GM20431 (cell line): ENCODE results near the gene TMEM242.
"Not testable (repeated sequence)": the region's sequence is repeated elsewhere in the genome, so short reads cannot be mapped to it uniquely, and the experiment has no call there.

Source experiments
- in situ Hi-C: fragments of 300-500 bp; cut with MseI, MboI; formaldehyde crosslinking; loops from one replicate; pipeline ENCODE4 v1.15.0; 2020; ENCODE audit warnings: low sequenced_read_pairs; ENCODE audit not compliant: unreplicated experiment

Gene TMEM242

GRCh38 chr6:157323255-157323965 is at the start of gene TMEM242:
TSS of gene TMEM242 (minus strand) at chr6:157323519. CDS start at chr6:157323499, 20 bp downstream.
- in situ Hi-C loops, result no loop called here

- in situ Hi-C loops, result no loop called here
These were observed 49.4 kb upstream of the TMEM242 start for GRCh38 chr6:157372501-157373280.

- in situ Hi-C loops, result no loop called here
These were observed 47.4 kb upstream of the TMEM242 start for GRCh38 chr6:157370755-157371154.

GRCh38 chr6:157368359-157369049 is 45.2 kb upstream of the TMEM242 start:
- in situ Hi-C loops, result no loop called here

- in situ Hi-C loops, result no loop called here
These were observed 43.3 kb upstream of the TMEM242 start for GRCh38 chr6:157366648-157367047.

GRCh38 chr6:157364705-157365104 is 41.4 kb upstream of the TMEM242 start:
- in situ Hi-C loops, result no loop called here

- in situ Hi-C loops, result no loop called here
These were observed 38.6 kb upstream of the TMEM242 start for GRCh38 chr6:157361886-157362285.

GRCh38 chr6:157358287-157358686 is 35.0 kb upstream of the TMEM242 start:
- in situ Hi-C loops, result no loop called here

GRCh38 chr6:157346373-157346772 is 23.1 kb upstream of the TMEM242 start:
- in situ Hi-C loops, result no loop called here

GRCh38 chr6:157343732-157344131 is 20.4 kb upstream of the TMEM242 start:
- in situ Hi-C loops, result no loop called here

GRCh38 chr6:157339432-157339831 is 16.1 kb upstream of the TMEM242 start:
- in situ Hi-C loops, result no loop called here

- in situ Hi-C loops, result no loop called here
These were observed 14.4 kb upstream of the TMEM242 start for GRCh38 chr6:157337751-157338150.

- in situ Hi-C loops, result not testable (repeated sequence)
These were observed 14.0 kb upstream of the TMEM242 start for GRCh38 chr6:157337276-157337675.

GRCh38 chr6:157335829-157336228 is 12.5 kb upstream of the TMEM242 start:
- in situ Hi-C loops, result no loop called here

GRCh38 chr6:157333956-157334355 is 10.6 kb upstream of the TMEM242 start:
- in situ Hi-C loops, result no loop called here

GRCh38 chr6:157333537-157333936 is 10.2 kb upstream of the TMEM242 start:
- in situ Hi-C loops, result no loop called here

GRCh38 chr6:157332813-157333212 is 9.5 kb upstream of the TMEM242 start:
- in situ Hi-C loops, result no loop called here

GRCh38 chr6:157330831-157331230 is 7.5 kb upstream of the TMEM242 start:
- in situ Hi-C loops, result no loop called here

- in situ Hi-C loops, result no loop called here
These were observed 6.5 kb upstream of the TMEM242 start for GRCh38 chr6:157329829-157330228.

GRCh38 chr6:157328108-157328692 is 4.9 kb upstream of the TMEM242 start:
- in situ Hi-C loops, result no loop called here

- in situ Hi-C loops, result no loop called here
These were observed 3.7 kb upstream of the TMEM242 start for GRCh38 chr6:157326979-157327378.
